CD1c-positive myeloid dendritic cell (primary cell): Measurements from ENCODE around the gene COG3.

Experiments
- DNase-seq: peaks from one replicate; pipeline ENCODE4 v3.0.0-alpha.2; 2016; ENCODE audit errors: extremely low spot score

COG3 gene

GRCh38 chr13:45447050-45447661 is 17.6 kb upstream of the COG3 start:
- DNase-seq = no peak

GRCh38 chr13:45448965-45449559 is 15.7 kb upstream of the COG3 start:
- no peak for DNase-seq

GRCh38 chr13:45451282-45451681 is 13.5 kb upstream of the COG3 start:
- no peak for DNase-seq

GRCh38 chr13:45454204-45454603 is 10.5 kb upstream of the COG3 start:
- DNase-seq = no peak

- DNase-seq = no peak
These were observed 8.4 kb upstream of the COG3 start for GRCh38 chr13:45456196-45456972.

- no peak for DNase-seq
These were observed 525 bp upstream of the COG3 start for GRCh38 chr13:45464141-45464686.

- no peak for DNase-seq
These were observed 1.6 kb downstream of the COG3 start for GRCh38 chr13:45466359-45466758.

GRCh38 chr13:45468635-45469034 is 3.9 kb downstream of the COG3 start:
- no peak for DNase-seq

GRCh38 chr13:45472171-45472705 is 7.5 kb downstream of the COG3 start:
- DNase-seq = no peak

GRCh38 chr13:45473627-45474026 is 8.9 kb downstream of the COG3 start:
- no peak for DNase-seq

- DNase-seq = no peak
These were observed 10.1 kb downstream of the COG3 start for GRCh38 chr13:45474584-45475454.

GRCh38 chr13:45479661-45480060 is 14.9 kb downstream of the COG3 start:
- DNase-seq = no peak

GRCh38 chr13:45481688-45482087 is 16.9 kb downstream of the COG3 start:
- DNase-seq = no peak

- DNase-seq = no peak
These were observed 17.9 kb downstream of the COG3 start for GRCh38 chr13:45482571-45483173.

- DNase-seq = no peak
These were observed 22.9 kb downstream of the COG3 start for GRCh38 chr13:45487604-45488003.

GRCh38 chr13:45490068-45490467 is 25.3 kb downstream of the COG3 start:
- no peak for DNase-seq

GRCh38 chr13:45492538-45492937 is 27.8 kb downstream of the COG3 start:
- no peak for DNase-seq

GRCh38 chr13:45496942-45497341 is 32.2 kb downstream of the COG3 start:
- DNase-seq = no peak

GRCh38 chr13:45500492-45501174 is 35.9 kb downstream of the COG3 start:
- DNase-seq = no peak

GRCh38 chr13:45501175-45501526 is 36.4 kb downstream of the COG3 start:
- DNase-seq = no peak

- no peak for DNase-seq
These were observed 38.9 kb downstream of the COG3 start for GRCh38 chr13:45503658-45504057.
